K562 (cell line): ENCODE results near the gene C16orf78. TPM values are rescaled to one million over a fixed set of nuclear protein-coding genes. Genes with fewer than 3 reads are reported as not detected.

Source experiments
- ATAC-seq: fragments of 200-7000 bp; cut with Tn5 transposase; 3 replicates; pipeline ENCODE4 v1.9.1; 2020; ENCODE audit warnings: moderate library complexity
- BruUV-seq: library from RNA; stranded (reverse); fragments of 400-500 nt; replicated peaks from 2 replicates; lab custom pipeline; 2021; lab: Mats Ljungman, UMichigan
- CTCF ChIA-PET: fragments of 300-600 bp; formaldehyde crosslinking; extraction: SDS; loops from one replicate; lab custom pipeline; 2021; ENCODE audit warnings: low intra/inter-chr PET ratio; lab: Yijun Ruan, JAX
- POLR2A ChIA-PET: fragments of 300-600, 350-650 bp; sonication (Branson Sonifier 250); formaldehyde crosslinking; extraction: SDS; loops from one replicate; lab custom pipeline; 2021; ENCODE audit warnings: antibody characterized with exemption, inconsistent platforms; lab: Yijun Ruan, JAX
- DNase-seq, 4 experiments: peaks; one replicate each; pipeline versions ENCODE4 v3.0.0 to v3.0.0-alpha.2; 2011 to 2018; ENCODE audit warnings: low spot score in 3 of 4, mixed read lengths in 3 of 4; ENCODE audit errors: extremely low read depth in 1 of 4
- FAIRE-seq: peaks from 2 replicates; lab custom pipeline; 2011; peaks lifted over from hg19 to GRCh38; lab: Jason Lieb, UNC
- H2AFZ ChIP-seq: 2 replicates; pipeline ENCODE4 v1.6.0; 2011; ENCODE audit warnings: low read depth, low read length, control low read depth, inconsistent platforms
- H3K27ac ChIP-seq: fragments of 200-600 bp; 3 replicates; pipeline ENCODE4 v1.8.0; 2011; ENCODE audit warnings: low read depth, mild to moderate bottlenecking, control low read depth, inconsistent platforms, low read length, moderate library complexity, mixed read lengths; ENCODE audit errors: extremely low read depth
- H3K27me3 ChIP-seq, 2 experiments: fragments of 300-600 bp in 1 of 2; 2 replicates in 1 of 2; 3 replicates in 1 of 2; pipeline versions ENCODE4 v1.6.0 to v1.8.0; 2011; ENCODE audit warnings: inconsistent platforms in 2 of 2, low read length in 2 of 2, mild to moderate bottlenecking in 1 of 2, mixed read lengths in 1 of 2, moderate library complexity in 1 of 2; ENCODE audit not compliant: control insufficient read depth in 2 of 2, insufficient read depth in 2 of 2
- H3K36me3 ChIP-seq: fragments of 300-600 bp; 3 replicates; pipeline ENCODE4 v1.8.0; 2011; ENCODE audit warnings: mild to moderate bottlenecking, low read length, inconsistent platforms; ENCODE audit not compliant: control insufficient read depth, insufficient read depth
- H3K4me1 ChIP-seq, 2 experiments: fragments of 200-600 bp in 1 of 2; replicated peaks in 1 of 2; 2 replicates in 1 of 2; 3 replicates in 1 of 2; pipeline versions ENCODE4 v1.5.1 to v1.8.0; 2011; ENCODE audit warnings: inconsistent platforms in 2 of 2, low read length in 2 of 2, mild to moderate bottlenecking in 1 of 2, mixed read lengths in 1 of 2, moderate library complexity in 1 of 2; ENCODE audit not compliant: control insufficient read depth in 2 of 2, insufficient read depth in 2 of 2
- H3K4me2 ChIP-seq: 2 replicates; pipeline ENCODE4 v1.6.1; 2011; ENCODE audit warnings: low read length, control low read depth, inconsistent platforms, mixed read lengths; ENCODE audit not compliant: insufficient read depth
- H3K4me3 ChIP-seq: fragments of 200-600 bp; sonication (generic), shearing (Covaris generic); 2 replicates; pipeline ENCODE4 v1.5.1; 2016; ENCODE audit warnings: control low read depth, inconsistent platforms
- H3K79me2 ChIP-seq: fragments of 200-600 bp; 3 replicates; pipeline ENCODE4 v1.8.0; 2011; ENCODE audit warnings: low read length, inconsistent platforms; ENCODE audit not compliant: control insufficient read depth, insufficient read depth
- H3K9ac ChIP-seq, 2 experiments: 2 replicates each; pipeline versions ENCODE4 v1.6.0 to v1.6.1; 2011; ENCODE audit warnings: low read depth in 2 of 2, low read length in 2 of 2, control low read depth in 1 of 2, inconsistent platforms in 1 of 2, mild to moderate bottlenecking in 1 of 2, mixed read lengths in 1 of 2; ENCODE audit not compliant: insufficient read depth in 1 of 2
- H3K9me1 ChIP-seq: one replicate; pipeline ENCODE4 v1.6.0; 2011; ENCODE audit warnings: inconsistent platforms, mild to moderate bottlenecking, low read length, moderate library complexity; ENCODE audit not compliant: control insufficient read depth, insufficient read depth
- H3K9me3 ChIP-seq: replicated peaks from 2 replicates; pipeline ENCODE4 v1.5.1; 2011; ENCODE audit warnings: low read depth, low read length, inconsistent platforms; ENCODE audit not compliant: control insufficient read depth, insufficient read depth
- H4K20me1 ChIP-seq: replicated peaks from 2 replicates; pipeline ENCODE4 v1.6.1; 2011; ENCODE audit warnings: low read length, inconsistent platforms, mixed read lengths; ENCODE audit not compliant: control insufficient read depth, insufficient read depth
- CHAMP1 ChIP-seq: fragments of 450-650 bp; IDR thresholded peaks from 2 replicates; pipeline ENCODE4 v1.6.1; 2016; ENCODE audit warnings: mild to moderate bottlenecking
- DEAF1 ChIP-seq: fragments of 450-650 bp; formaldehyde crosslinking; IDR thresholded peaks from 2 replicates; pipeline ENCODE4 v1.4.0; 2020; ENCODE audit warnings: mild to moderate bottlenecking, moderate library complexity
- GTF3C2 ChIP-seq: IDR thresholded peaks from 3 replicates; pipeline ENCODE4 v1.6.1; 2011; ENCODE audit warnings: borderline replicate concordance, mild to moderate bottlenecking, moderate library complexity; ENCODE audit not compliant: insufficient read length; ENCODE audit errors: extremely low read depth
- KLF6 ChIP-seq: fragments of 250-450 bp; sonication (Bioruptor Pico); IDR thresholded peaks from 2 replicates; pipeline ENCODE4 v1.4.0; 2020; ENCODE audit warnings: mild to moderate bottlenecking, moderate library complexity, borderline replicate concordance
- NCOA6 ChIP-seq: fragments of 450-650 bp; IDR thresholded peaks from 2 replicates; pipeline ENCODE4 v1.6.1; 2017; ENCODE audit warnings: mild to moderate bottlenecking
- NFIX ChIP-seq: fragments of 250-450 bp; sonication (Bioruptor Pico); IDR thresholded peaks from 2 replicates; pipeline ENCODE4 v1.4.0; 2020; ENCODE audit warnings: low read depth, mild to moderate bottlenecking, moderate library complexity
- NR2C1 ChIP-seq, 2 experiments: fragments of 450-650 bp; IDR thresholded peaks; 2 replicates each; pipeline ENCODE4 v1.6.1; 2017; ENCODE audit warnings: mild to moderate bottlenecking in 2 of 2, antibody characterized with exemption in 1 of 2, inconsistent platforms in 1 of 2, missing compliant biosample characterization in 1 of 2, missing genetic modification characterization in 1 of 2
- PHB2 ChIP-seq: fragments of 450-650 bp; IDR thresholded peaks from 2 replicates; pipeline ENCODE4 v1.6.1; 2017; ENCODE audit warnings: low read depth
- SMAD2 ChIP-seq: fragments of 150-350 bp; IDR thresholded peaks from 2 replicates; pipeline ENCODE4 v1.6.1; 2014; ENCODE audit warnings: low read depth, mild to moderate bottlenecking, low read length
- SMARCA4 ChIP-seq: fragments of 450-650 bp; IDR thresholded peaks from 2 replicates; pipeline ENCODE4 v1.6.1; 2016
- SREBF2 ChIP-seq: sonication (generic); formaldehyde crosslinking; IDR thresholded peaks from 2 replicates; pipeline ENCODE4 v1.4.0; 2020; ENCODE audit warnings: mild to moderate bottlenecking, missing genetic modification reagents
- TRIM25 ChIP-seq: fragments of 450-650 bp; IDR thresholded peaks from 2 replicates; pipeline ENCODE4 v1.7.0; 2016; ENCODE audit warnings: borderline replicate concordance
- WGBS: fragments of 100-300 bp; shearing (Covaris generic); methylation state at CpG from one replicate; pipeline ENCODE4 v1.1.6; 2016; ENCODE audit warnings: low coverage, mixed read lengths; ENCODE audit not compliant: insufficient coverage; ENCODE audit errors: missing lambda C conversion rate; 5-methylcytosine and 5-hydroxymethylcytosine counted together
- in situ Hi-C: fragments of 300-500 bp; cut with MboI; formaldehyde crosslinking; loops from 4 replicates; pipeline ENCODE4 v1.15.0; 2018; ENCODE audit warnings: inconsistent platforms, mixed read lengths
- intact Hi-C: fragments of 100-400 bp; cut with micrococcal nuclease; formaldehyde crosslinking; loops from 2 replicates; pipeline ENCODE4 v1.14.2; 2022
- polyA plus RNA-seq, 8 experiments: library from polyadenylated mRNA; depleted of rRNA in 4 of 8; stranded (reverse) in 5 of 8; unstranded in 3 of 8; fragments of >200 nt; fragmentation: Nextera tagmentation in 2 of 8; fragmentation: Illumina TruSeq in 1 of 8; extraction: Ambion mirVana in 2 of 8; extraction: Trizol in 1 of 8; gene quantifications; 2 replicates each; pipeline versions ENCODE4 v1.2.1 to v1.2.3, GENCODE V29; 2011 to 2014; ENCODE audit warnings: inconsistent platforms in 1 of 8, missing spikeins in 1 of 8
- total RNA-seq, 7 experiments: library from RNA; depleted of rRNA in 6 of 7; stranded (reverse); fragments of >200 nt in 6 of 7; fragmentation: Illumina TruSeq in 2 of 7; extraction: Trizol in 2 of 7; gene quantifications; 2 replicates each; pipeline versions ENCODE4 v1.2.1 to v1.2.3, GENCODE V29; 2011 to 2021; ENCODE audit warnings: low replicate concordance in 1 of 7

The C16orf78 gene
- total and polyA plus RNA-seq, 9 of the 15 experiments (the other 6 are each of a cell fraction or from before 2014, with no cell fraction given), result not detected

- no peak for TF ChIP-seq TRIM25
- TF ChIP-seq, all 486 proteins: peak for 0
These were observed 22.7 kb downstream of the C16orf78 start (continued) for GRCh38 chr16:49396206-49396720.

- DNase-seq (no peak), FAIRE-seq (no peak), ATAC-seq (no peak)
- Histone ChIP-seq H3K4me3 (no peak overlapping the region), H2AFZ (no peak overlapping the region), H3K4me1 (no peaks in the 10 kb centered on the region), H3K79me2 (no peaks in the 10 kb centered on the region), H3K9me3 (no peaks in the 10 kb centered on the region), H3K4me2 (no peak overlapping the region), H3K27me3 (peaks cover 0 to 6% of the 10 kb centered on the region in 2 experiments; a peak in 1 of 5 replicates), H3K9me1 (no peaks in the 10 kb centered on the region), H3K27ac (no peak overlapping the region), H3K36me3 (no peaks in the 10 kb centered on the region), H3K9ac (no peak overlapping the region), H4K20me1 (no peaks in the 10 kb centered on the region)
- in situ Hi-C loops (no loop called here), intact Hi-C loops (no loop called here)
- BruUV-seq, result no TSS peak
- POLR2A ChIA-PET, result interaction anchor here (0.6 kb wide), 1 partner anchor 521 kb away, joined by 3 read pairs; no protein-coding TSS in a partner anchor
- no peak for TF ChIP-seq PHB2
- no peak for TF ChIP-seq NR2C1 (IDR thresholded peaks at IDR 0.05)
- TF ChIP-seq NR2C1 (tag; IDR thresholded peaks at IDR 0.05), result no peak
- TF ChIP-seq SREBF2 (CRISPR knock-in tag), result no peak
- no peak for TF ChIP-seq SMARCA4
- TF ChIP-seq SMAD2, result no peak
- TF ChIP-seq DEAF1 (CRISPR knock-in tag), result no peak
- no peak for TF ChIP-seq CHAMP1
- TF ChIP-seq NFIX (CRISPR knock-in tag), result no peak
- TF ChIP-seq NCOA6, result no peak
- TF ChIP-seq GTF3C2, result no peak
- TF ChIP-seq KLF6 (CRISPR knock-in tag), result no peak
- CTCF ChIA-PET, result no interaction called here
- WGBS, result under 1% methylated on average over 6 of the region's 6 CpGs
These were observed 25.2 kb downstream of the C16orf78 start for GRCh38 chr16:49398761-49399160.
